Fibroblast of lung (primary cell): Measurements from ENCODE around the gene CHST3. TPM values are rescaled to one million over a fixed set of nuclear protein-coding genes. Genes with fewer than 3 reads are reported as not detected.

Experiments used
- DNase-seq, 2 donors: peaks; one replicate each; pipeline versions ENCODE4 v3.0.0 to v3.0.0-alpha.2; 2010; ENCODE audit warnings: low read depth in 2 of 2
- H2AFZ ChIP-seq: 2 replicates; pipeline ENCODE4 v1.5.1; 2012; ENCODE audit warnings: low read length, control low read depth, inconsistent platforms
- H3K27ac ChIP-seq: 2 replicates; pipeline ENCODE4 v1.5.1; 2011; ENCODE audit warnings: low read length, control low read depth; ENCODE audit not compliant: insufficient read depth
- H3K27me3 ChIP-seq: 2 replicates; pipeline ENCODE4 v1.5.1; 2011; ENCODE audit warnings: mild to moderate bottlenecking, low read length; ENCODE audit not compliant: control insufficient read depth, insufficient read depth
- H3K36me3 ChIP-seq: 2 replicates; pipeline ENCODE4 v1.5.1; 2011; ENCODE audit warnings: low read length; ENCODE audit not compliant: control insufficient read depth, insufficient read depth
- H3K4me1 ChIP-seq: 2 replicates; pipeline ENCODE4 v1.5.1; 2011; ENCODE audit warnings: low read length; ENCODE audit not compliant: control insufficient read depth, insufficient read depth; ENCODE audit errors: extremely low read depth
- H3K4me2 ChIP-seq: 2 replicates; pipeline ENCODE4 v1.5.1; 2011; ENCODE audit warnings: low read length, control low read depth; ENCODE audit not compliant: insufficient read depth; ENCODE audit errors: extremely low read depth
- H3K4me3 ChIP-seq, 4 experiments: fragments of 200-600 bp in 1 of 4; sonication (generic) in 1 of 4; replicated peaks in 1 of 4; 2 replicates each; pipeline ENCODE4 v1.5.1; 2011 to 2016; ENCODE audit warnings: low read length in 4 of 4, low read depth in 3 of 4, mild to moderate bottlenecking in 3 of 4, control low read depth in 2 of 4, inconsistent platforms in 1 of 4, mixed read lengths in 1 of 4; ENCODE audit not compliant: insufficient read depth in 1 of 4; ENCODE audit errors: control extremely low read depth in 1 of 4
- H3K79me2 ChIP-seq: 2 replicates; pipeline ENCODE4 v1.5.1; 2012; ENCODE audit warnings: mild to moderate bottlenecking, low read length, inconsistent platforms; ENCODE audit not compliant: control insufficient read depth, insufficient read depth
- H3K9ac ChIP-seq: 2 replicates; pipeline ENCODE4 v1.5.1; 2011; ENCODE audit warnings: mild to moderate bottlenecking, low read length, control low read depth; ENCODE audit not compliant: insufficient read depth
- H3K9me3 ChIP-seq: 2 replicates; pipeline ENCODE4 v1.5.1; 2012; ENCODE audit warnings: low read depth, low read length; ENCODE audit not compliant: control insufficient read depth, insufficient read depth
- H4K20me1 ChIP-seq: 2 replicates; pipeline ENCODE4 v1.5.1; 2011; ENCODE audit warnings: low read length; ENCODE audit not compliant: control insufficient read depth, insufficient read depth; ENCODE audit errors: extremely low read depth
- EZH2 ChIP-seq: IDR thresholded peaks from 2 replicates; pipeline ENCODE4 v1.5.1; 2012; ENCODE audit warnings: low read length, control low read depth, mild to moderate bottlenecking; ENCODE audit errors: missing control alignments
- polyA plus RNA-seq, 2 donors: library from polyadenylated mRNA; depleted of rRNA in 1 of 2; stranded (reverse) in 1 of 2; unstranded in 1 of 2; fragments of >200 nt; gene quantifications; 2 replicates each; pipeline ENCODE4 v1.2.1, GENCODE V29; 2011 to 2012; ENCODE audit warnings: missing spikeins in 1 of 2
- total RNA-seq: library from RNA; depleted of rRNA; stranded (reverse); fragments of >200 nt; gene quantifications from 2 replicates; pipeline ENCODE4 v1.2.1, GENCODE V29; 2014
- TF ChIP-seq, protein P1 (sequence below), 2 donors: IDR thresholded peaks in 1 of 2; conservative IDR thresholded peaks in 1 of 2; 1 replicate in 1 of 2; 2 replicates in 1 of 2; pipeline ENCODE4 v1.5.1; 2011 to 2012; ENCODE audit warnings: low read length in 2 of 2, control low read depth in 1 of 2, inconsistent platforms in 1 of 2, low read depth in 1 of 2, mild to moderate bottlenecking in 1 of 2

The CHST3 gene
- total and polyA plus RNA-seq, 2 donors (not counting 1 experiment from before 2014, with no cell fraction given): 9.1 to 29.9 TPM

DNA sequence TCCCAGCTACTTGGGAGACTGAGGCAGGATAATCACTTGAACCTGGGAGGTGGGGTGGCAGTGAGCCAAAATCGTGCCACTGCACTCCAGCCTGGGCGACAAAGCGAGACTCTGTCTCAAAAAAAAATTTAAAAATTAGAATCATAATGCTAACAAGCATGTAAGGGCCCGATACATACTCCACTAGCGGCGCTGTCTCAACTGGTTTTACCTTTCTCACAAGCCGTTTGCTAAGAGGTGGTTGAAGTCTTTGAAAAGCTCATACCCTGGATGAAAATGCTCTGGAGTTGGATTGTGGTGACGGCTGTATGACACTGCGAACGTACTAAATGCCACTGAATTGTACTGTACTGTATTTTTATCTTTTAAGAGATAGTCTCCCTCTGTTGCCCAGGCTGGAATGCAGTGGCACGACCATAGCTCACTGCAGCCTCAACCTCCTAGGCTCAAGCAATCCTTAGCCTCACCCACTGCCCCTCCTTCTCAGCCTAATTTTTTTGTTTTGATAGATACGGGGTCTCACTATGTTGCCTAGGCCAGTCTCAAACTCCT, 94.2 kb downstream of the CHST3 start:
- peaks cover 8% of the 10 kb centered on the region for H3K27me3 ChIP-seq
- H3K4me2 ChIP-seq: no peak overlapping the region
- TF ChIP-seq, protein P1, sequence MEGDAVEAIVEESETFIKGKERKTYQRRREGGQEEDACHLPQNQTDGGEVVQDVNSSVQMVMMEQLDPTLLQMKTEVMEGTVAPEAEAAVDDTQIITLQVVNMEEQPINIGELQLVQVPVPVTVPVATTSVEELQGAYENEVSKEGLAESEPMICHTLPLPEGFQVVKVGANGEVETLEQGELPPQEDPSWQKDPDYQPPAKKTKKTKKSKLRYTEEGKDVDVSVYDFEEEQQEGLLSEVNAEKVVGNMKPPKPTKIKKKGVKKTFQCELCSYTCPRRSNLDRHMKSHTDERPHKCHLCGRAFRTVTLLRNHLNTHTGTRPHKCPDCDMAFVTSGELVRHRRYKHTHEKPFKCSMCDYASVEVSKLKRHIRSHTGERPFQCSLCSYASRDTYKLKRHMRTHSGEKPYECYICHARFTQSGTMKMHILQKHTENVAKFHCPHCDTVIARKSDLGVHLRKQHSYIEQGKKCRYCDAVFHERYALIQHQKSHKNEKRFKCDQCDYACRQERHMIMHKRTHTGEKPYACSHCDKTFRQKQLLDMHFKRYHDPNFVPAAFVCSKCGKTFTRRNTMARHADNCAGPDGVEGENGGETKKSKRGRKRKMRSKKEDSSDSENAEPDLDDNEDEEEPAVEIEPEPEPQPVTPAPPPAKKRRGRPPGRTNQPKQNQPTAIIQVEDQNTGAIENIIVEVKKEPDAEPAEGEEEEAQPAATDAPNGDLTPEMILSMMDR (conservative IDR thresholded peaks at IDR 0.05 in 1 of 2, IDR thresholded peaks at IDR 0.05 in 1 of 2; ENCODE audit: low read depth in 1 of 2, low read length in 2 of 2): no peak
- no peak for TF ChIP-seq EZH2
- H3K4me3 ChIP-seq: no peak overlapping the region
- no peak overlapping the region for H2AFZ ChIP-seq
- no peaks in the 10 kb centered on the region for H3K4me1 ChIP-seq
- H3K9ac ChIP-seq: no peak overlapping the region
- H3K27ac ChIP-seq: no peak overlapping the region
- DNase-seq: no peak
- no peaks in the 10 kb centered on the region for H3K36me3 ChIP-seq
- H4K20me1 ChIP-seq: no peaks in the 10 kb centered on the region
- H3K79me2 ChIP-seq: no peaks in the 10 kb centered on the region
- no peaks in the 10 kb centered on the region for H3K9me3 ChIP-seq

GRCh38 chr10:72058989-72059842, 95.0 kb downstream of the CHST3 start:
- H2AFZ ChIP-seq: no peak overlapping the region
- no peaks in the 10 kb centered on the region for H3K36me3 ChIP-seq
- TF ChIP-seq EZH2: no peak
- TF ChIP-seq, protein P1 (conservative IDR thresholded peaks at IDR 0.05 in 1 of 2, IDR thresholded peaks at IDR 0.05 in 1 of 2; ENCODE audit: low read depth in 1 of 2, low read length in 2 of 2): no peak
- peak; percentile 9 to 24 for DNase-seq
- H3K9ac ChIP-seq: no peak overlapping the region
- H3K79me2 ChIP-seq: no peaks in the 10 kb centered on the region
- H3K27ac ChIP-seq: no peak overlapping the region
- peaks cover 8% of the 10 kb centered on the region for H3K27me3 ChIP-seq
- no peaks in the 10 kb centered on the region for H4K20me1 ChIP-seq
- no peaks in the 10 kb centered on the region for H3K4me1 ChIP-seq
- H3K4me3 ChIP-seq: no peak overlapping the region
- no peaks in the 10 kb centered on the region for H3K9me3 ChIP-seq
- H3K4me2 ChIP-seq: no peak overlapping the region

DNA sequence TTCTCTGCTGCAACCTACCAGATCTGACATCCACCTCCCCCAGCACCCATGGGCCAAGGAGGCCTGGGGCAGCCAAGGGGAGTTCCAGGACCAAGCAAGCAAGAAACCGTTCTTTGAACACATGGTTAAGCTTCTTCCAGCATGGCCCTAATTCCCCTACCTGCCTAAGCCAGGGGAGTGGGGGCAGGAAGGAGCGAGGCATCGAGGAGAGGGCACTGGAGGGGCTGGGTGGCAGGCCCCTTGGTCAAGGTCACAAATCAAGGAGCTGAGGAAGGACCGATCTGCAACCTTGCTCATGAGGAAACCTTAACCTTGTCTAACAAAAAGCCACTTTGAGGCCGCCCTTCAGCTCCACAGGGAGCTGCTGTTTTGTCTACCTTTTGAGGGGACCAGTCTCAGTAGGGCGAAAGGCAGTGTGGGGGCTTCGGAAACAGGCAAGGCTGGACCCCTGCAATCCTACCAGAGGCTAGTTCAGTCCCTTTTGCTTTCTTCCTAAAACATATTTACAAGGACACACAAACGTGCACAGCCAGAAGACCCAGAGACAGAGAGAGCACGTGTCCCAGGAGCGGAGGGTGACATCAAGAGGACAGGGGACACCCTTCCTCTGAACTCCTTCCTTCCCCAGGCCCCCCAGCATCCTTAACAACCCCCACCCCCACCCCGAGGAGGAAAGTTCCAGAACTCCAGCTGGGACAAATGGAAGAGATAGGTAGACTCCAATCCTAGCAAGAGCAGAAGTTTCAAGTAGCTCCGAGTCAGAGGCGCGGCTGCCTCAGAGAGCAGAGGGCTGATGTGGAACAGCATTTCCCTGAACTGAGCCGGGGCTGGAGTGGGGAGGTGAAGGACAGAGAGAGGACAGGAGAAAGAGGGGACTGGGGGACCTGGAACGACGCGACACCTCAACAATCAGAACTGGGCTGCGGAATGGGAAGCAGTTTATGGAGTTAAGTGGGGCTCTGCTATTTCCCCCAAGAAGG, 95.9 kb downstream of the CHST3 start:
- no peak for DNase-seq
- no peak overlapping the region for H3K4me2 ChIP-seq
- no peak overlapping the region for H2AFZ ChIP-seq
- no peak overlapping the region for H3K4me3 ChIP-seq
- H3K27me3 ChIP-seq: peaks cover 8% of the 10 kb centered on the region
- H3K36me3 ChIP-seq: no peaks in the 10 kb centered on the region
- no peak overlapping the region for H3K27ac ChIP-seq
- H3K79me2 ChIP-seq: no peaks in the 10 kb centered on the region
- TF ChIP-seq EZH2: no peak
- TF ChIP-seq, protein P1 (conservative IDR thresholded peaks at IDR 0.05 in 1 of 2, IDR thresholded peaks at IDR 0.05 in 1 of 2; ENCODE audit: low read depth in 1 of 2, low read length in 2 of 2): no peak
- no peaks in the 10 kb centered on the region for H4K20me1 ChIP-seq
- no peaks in the 10 kb centered on the region for H3K9me3 ChIP-seq
- H3K4me1 ChIP-seq: no peaks in the 10 kb centered on the region
- H3K9ac ChIP-seq: no peak overlapping the region
